ENCODE measurements around the gene PPP2R3C.
"Not testable (repeated sequence)": the region's sequence is repeated elsewhere in the genome, so short reads cannot be mapped to it uniquely, and the experiment has no call there.

PPP2R3C gene

DNA sequence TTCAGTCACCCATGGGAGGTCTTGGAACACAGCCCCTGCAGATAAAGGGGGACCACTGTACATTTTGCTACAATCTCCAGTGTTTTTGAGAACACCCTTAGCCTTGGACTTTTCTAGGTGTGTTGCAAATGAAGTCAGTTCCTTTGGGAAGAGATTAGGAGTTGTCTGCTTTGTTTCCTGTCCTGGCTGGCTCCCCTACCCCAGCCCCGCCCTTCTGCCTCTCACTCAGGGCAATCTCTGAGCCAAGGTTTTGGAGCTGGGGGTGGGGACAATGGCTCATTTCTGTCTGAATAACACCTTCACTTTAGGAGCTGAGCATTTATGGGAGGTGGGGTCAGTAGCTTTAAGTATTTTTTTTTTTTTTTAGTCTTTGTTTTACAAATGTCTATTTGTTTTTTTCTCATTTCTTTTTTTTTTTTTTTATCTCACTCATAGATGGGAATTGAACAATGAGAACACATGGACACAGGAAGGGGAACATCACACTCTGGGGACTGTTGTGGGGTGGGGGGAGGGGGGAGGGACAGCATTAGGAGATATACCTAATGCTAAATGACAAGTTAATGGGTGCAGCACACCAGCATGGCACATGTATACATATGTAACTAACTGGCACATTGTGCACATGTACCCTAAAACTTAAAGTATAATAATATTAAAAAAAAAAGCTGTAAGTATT lies 60.5 kb downstream of the PPP2R3C start:
- not testable (repeated sequence) for DNase-seq

DNA sequence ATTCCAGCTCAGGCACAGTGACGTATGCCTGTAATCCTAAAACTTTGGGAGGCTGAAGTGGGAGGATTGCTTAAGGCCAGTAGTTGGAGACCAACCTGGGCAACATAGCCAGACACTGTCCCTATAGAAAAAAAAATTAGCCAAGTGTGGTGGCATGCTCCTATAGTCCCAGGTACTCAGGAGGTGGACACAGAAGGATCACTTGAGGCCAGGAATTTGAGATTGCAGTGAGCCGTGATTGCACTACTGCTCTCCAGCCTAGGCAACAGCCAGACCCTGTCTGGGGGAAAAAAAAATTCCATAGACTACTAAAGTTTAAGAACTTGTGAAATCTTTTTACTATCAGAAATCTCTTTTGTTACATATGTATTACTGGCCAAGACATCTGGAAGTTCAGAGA lies 69.2 kb downstream of the PPP2R3C start:
- no peak for DNase-seq

DNA sequence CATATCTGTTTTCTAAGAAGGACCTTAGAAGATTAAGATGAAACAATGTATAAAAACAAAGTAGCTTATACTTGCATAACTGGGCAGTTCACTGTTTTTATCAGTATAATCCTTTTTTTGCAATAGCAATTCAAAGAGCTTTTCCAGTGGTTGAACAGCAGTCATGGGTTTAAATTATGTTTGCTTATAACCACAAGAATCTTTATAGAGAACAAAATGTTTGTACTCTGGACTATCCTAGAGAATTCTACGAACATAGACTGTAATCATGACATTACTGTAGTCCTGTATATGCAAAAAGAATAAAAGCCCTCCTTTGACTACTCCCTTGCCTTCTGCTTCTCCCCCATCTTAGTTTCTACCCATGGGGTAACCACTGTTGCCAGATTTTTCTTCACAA lies 70.0 kb downstream of the PPP2R3C start:
- DNase-seq: no peak

DNA sequence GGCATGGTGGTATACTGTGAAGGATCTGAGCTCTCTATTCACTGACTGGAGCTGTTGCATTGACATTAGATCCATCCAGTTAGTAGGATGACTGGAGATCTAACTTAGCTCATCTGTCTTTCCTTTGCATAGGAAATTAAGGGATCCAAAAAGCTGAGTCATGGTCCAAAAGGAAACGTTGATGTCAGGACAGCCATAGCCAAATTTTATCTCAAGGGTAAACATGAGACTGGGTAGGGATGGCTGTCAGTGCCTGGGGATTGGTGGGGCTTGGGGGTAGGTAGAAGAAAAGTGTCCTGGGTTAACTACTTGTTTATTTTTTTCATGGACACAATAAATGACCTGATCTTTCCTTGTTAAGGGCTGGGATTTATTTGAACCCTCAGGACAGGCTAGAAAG lies 71.1 kb downstream of the PPP2R3C start:
- no peak for DNase-seq

DNA sequence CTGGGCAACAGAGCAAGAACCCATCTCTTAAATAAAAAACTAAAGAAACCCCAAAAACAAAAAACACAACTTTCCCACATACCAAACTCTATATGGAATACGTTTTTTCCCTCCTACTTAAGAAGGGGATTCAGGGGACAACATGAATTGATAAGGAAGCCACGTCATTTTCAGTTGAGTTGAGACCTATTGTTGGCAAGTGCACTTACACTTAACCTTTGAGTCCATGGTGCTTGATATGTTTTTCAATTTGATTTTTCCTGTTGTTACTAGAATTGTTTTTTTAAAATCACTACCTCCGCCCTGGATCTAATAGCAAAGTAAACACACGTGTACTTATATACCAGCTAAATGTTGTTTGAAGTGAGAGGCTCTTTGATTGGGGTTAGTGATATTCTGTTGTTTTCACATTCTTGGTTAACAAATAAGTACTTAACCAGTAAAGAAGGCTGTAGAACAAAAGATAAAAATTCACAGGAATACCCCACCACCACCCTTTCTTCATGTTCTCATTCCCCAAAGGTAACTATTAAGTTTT lies 73.7 kb downstream of the PPP2R3C start:
- DNase-seq: no peak

DNA sequence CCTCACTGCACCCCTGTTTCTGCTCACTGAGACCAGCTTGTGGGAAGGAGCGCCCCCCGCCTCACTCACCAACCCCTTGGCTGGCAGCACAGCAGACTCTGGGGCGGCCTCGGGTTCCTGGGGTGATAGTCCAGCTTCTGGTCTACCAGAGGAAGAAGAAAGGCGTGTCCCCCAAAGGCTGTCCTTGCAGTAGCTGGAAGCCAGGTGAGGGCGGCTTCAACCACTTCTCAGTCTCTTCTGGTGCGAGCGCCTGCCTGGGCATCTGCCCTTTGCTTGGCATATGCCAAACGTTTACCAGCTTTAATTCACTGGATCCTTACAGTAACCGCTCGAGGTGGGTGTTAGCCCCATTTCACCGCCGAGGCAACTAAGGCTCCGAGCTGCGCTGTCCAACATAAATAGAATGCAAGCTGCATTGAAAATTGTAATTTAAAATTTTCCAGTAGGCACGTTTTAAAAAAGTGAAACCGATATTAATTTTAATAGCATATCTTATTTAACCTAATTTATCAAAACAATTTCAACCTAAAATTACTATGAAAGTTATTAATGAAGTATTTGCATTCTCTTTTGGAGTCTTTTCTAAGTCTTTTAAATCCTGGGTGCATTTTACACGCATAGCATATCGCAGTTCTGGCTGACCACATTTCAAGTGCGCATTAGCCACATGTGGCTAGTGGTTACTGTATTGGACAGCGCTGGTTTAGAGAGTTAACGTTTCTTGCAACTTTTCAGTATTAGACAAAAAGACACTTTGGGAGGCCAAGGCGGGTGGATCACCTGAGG lies 74.8 kb downstream of the PPP2R3C start:
- no peak for DNase-seq

DNA sequence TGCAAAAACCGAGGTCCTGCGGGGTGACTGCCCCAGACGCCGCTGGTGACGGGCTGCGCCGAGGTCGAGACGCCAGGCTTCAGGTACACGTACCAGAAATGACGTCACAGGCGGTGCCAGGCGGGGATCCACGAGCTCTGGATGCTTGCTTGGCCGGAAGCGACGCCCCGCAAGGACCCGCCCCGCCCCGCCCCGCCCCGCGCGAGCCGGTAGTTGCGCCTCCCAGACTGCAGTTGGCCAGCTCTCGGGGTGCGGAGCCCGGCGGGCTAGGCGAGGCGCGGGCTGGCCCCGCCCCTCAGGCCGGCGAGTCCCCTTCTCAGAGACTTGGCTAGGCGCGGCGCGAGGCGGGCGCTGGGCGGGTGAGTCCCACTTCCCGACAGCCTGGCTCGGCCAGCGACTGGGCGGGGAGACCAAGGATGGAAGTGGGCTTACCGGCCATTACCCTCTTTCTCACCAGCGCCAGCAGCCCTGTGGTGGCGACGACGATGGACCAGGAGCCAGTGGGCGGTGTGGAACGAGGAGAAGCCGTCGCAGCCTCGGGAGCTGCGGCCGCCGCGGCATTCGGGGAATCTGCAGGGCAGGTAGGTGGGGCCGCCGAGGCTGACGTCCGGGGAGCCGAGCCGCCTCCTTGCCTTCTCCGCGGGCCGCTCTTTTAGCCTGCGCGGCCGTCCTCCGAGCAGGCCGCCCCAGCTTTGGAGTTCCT lies 75.6 kb downstream of the PPP2R3C start, which contains the start of gene FAM177A1:
Gene FAM177A1 (plus strand): TSS at position 225 of the 703 bp plus-strand sequence. CDS start 192 bp downstream, at position 417.
- DNase-seq: peak; percentile 96

DNA sequence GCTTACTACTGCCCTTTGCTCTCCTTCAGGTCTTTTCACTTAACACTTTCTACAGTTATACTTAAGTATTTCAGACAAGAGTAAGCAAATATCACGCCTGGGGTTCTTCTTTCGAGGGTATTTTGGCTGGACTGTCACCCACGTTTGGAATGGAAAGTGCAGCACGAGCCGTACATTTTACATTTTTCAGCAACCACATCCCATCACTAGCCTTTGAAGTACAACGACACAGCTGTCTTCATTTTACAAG lies 76.1 kb downstream of the PPP2R3C start:
- no peak for DNase-seq

DNA sequence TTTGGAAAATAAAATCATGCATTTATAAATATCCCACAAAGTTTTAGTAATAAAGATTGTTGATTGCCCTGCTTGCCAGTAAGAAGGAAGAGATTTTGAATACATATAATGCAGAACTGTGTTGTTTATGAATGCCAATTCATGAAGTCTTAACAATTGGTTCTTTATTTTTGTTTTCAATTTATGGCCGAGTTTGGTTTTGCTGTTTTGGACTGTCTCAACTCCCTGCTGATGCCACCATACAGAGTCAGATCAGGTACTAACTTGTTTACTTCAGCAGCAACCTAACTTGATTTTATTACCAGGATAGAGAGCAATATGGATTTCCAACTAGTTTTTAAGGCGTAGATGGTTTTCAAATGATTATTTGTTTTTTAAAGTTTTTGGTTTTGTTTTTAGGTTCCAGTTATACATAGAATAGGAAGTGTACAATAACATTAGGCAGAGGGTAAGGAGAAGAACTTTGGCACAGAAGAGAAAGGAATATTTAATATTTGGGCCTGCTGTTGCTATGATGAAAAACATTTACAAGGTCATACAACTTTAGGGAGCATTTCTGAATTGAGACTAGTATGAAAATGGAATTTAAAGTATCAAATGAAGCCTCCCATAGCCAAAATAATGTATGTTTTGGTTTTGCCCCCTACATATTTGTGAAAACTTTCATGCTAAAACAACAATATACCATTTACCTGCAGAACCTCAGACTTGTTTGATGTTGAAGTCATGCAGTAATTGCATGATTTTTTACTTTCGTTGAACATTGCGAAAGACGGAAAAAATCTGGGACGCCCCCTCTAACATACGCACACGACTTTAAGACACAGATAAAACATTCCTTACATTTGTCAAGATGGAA lies 76.6 kb downstream of the PPP2R3C start:
- no peak for DNase-seq

DNA sequence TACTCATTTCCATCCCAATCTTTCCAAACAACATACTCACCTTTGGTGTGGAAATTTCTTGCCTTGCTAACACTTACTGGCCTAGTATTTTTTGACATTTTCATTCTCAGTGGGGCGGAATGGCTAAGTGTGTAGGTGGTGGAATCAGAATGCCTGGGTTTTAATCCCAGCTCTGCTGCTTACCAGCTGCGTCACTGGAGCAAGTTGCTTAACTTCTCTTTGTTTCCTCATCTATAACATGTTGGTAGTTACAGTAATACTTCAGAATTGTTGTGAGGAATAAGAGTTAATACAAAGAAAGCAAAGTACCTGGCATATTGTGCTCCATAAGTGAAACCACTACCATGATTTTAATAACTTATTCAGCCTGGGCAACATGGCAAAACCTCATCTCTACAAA lies 78.7 kb downstream of the PPP2R3C start:
- DNase-seq: no peak

DNA sequence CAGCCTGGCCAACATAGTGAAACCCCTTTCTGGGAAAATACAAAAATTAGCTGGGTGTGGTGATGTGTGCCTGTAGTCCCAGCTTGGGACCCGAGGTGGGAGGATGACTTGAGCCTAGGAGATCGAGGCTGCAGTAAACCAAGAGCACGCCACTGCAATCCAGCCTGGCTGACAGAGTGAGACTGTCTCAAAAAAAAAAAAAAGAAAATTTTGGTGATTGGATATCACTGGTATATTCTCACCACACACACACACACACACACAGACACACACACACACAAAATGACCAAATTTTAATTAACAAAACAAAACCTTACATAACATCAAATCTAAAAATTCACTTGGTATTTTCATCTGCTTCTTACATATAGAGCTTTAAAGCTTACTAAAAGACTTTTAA lies 79.2 kb downstream of the PPP2R3C start:
- no peak for DNase-seq

DNA sequence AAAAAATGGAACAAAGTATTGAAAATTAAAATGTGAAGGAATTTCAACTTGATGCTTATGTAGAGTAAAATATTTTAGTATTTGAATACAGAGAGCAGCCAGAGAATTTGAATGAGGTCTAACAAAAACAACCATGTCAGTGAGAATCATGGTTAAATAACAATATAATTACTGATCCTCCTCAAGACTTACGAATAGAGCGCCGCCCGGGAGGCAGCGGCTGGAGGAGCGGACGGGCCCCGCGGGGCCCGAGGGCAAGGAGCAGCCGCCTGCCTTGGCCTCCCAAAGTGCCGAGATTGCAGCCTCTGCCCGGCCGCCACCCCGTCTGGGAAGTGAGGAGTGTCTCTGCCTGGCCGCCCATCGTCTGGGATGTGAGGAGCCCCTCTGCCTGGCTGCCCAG lies 83.5 kb downstream of the PPP2R3C start:
- not testable (repeated sequence) for DNase-seq

Data from right kidney (tissue), 1 donor.